Measurements from ENCODE around the gene ELF5.

Gene ELF5

GRCh38 chr11:34523053-34523452, 9.5 kb upstream of the ELF5 start:
- TF ChIP-seq GABPA (IDR thresholded peaks at IDR 0.05; ENCODE audit: low read depth) (no peak), REST (IDR thresholded peaks at IDR 0.05; ENCODE audit: insufficient replicate concordance, low read depth) (no peak), SPI1 (IDR thresholded peaks at IDR 0.05; ENCODE audit: borderline replicate concordance, low read depth) (no peak), POLR2AphosphoS5 (IDR thresholded peaks at IDR 0.05; ENCODE audit: low read depth) (no peak)
- TF ChIP-seq, protein P1, sequence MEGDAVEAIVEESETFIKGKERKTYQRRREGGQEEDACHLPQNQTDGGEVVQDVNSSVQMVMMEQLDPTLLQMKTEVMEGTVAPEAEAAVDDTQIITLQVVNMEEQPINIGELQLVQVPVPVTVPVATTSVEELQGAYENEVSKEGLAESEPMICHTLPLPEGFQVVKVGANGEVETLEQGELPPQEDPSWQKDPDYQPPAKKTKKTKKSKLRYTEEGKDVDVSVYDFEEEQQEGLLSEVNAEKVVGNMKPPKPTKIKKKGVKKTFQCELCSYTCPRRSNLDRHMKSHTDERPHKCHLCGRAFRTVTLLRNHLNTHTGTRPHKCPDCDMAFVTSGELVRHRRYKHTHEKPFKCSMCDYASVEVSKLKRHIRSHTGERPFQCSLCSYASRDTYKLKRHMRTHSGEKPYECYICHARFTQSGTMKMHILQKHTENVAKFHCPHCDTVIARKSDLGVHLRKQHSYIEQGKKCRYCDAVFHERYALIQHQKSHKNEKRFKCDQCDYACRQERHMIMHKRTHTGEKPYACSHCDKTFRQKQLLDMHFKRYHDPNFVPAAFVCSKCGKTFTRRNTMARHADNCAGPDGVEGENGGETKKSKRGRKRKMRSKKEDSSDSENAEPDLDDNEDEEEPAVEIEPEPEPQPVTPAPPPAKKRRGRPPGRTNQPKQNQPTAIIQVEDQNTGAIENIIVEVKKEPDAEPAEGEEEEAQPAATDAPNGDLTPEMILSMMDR (IDR thresholded peaks at IDR 0.05; ENCODE audit: insufficient read depth, low read length): no peak
- H3K4me3 ChIP-seq (replicated peaks; ENCODE audit: insufficient read depth, low read length): no peak overlapping the region
- no peaks in the 10 kb centered on the region for H3K27me3 ChIP-seq (ENCODE audit: insufficient read depth, poor library complexity, severe bottlenecking)
- no peak for DNase-seq (ENCODE audit: low read depth in 1 of 2, low spot score in 1 of 2)
- no peak overlapping the region for H3K27ac ChIP-seq (replicated peaks)

- DNase-seq (ENCODE audit: low read depth in 1 of 2, low spot score in 1 of 2): no peak
- no peak for TF ChIP-seq REST (IDR thresholded peaks at IDR 0.05; ENCODE audit: insufficient replicate concordance, low read depth)
- TF ChIP-seq, protein P1 (IDR thresholded peaks at IDR 0.05; ENCODE audit: insufficient read depth, low read length): no peak
- no peak for TF ChIP-seq SPI1 (IDR thresholded peaks at IDR 0.05; ENCODE audit: borderline replicate concordance, low read depth)
- no peak for TF ChIP-seq GABPA (IDR thresholded peaks at IDR 0.05; ENCODE audit: low read depth)
- H3K27me3 ChIP-seq (ENCODE audit: insufficient read depth, poor library complexity, severe bottlenecking): no peaks in the 10 kb centered on the region
- no peak overlapping the region for H3K4me3 ChIP-seq (replicated peaks; ENCODE audit: insufficient read depth, low read length)
- no peak overlapping the region for H3K27ac ChIP-seq (replicated peaks)
Measured at GRCh38 chr11:34522188-34522587, 8.6 kb upstream of the ELF5 start.

DNA sequence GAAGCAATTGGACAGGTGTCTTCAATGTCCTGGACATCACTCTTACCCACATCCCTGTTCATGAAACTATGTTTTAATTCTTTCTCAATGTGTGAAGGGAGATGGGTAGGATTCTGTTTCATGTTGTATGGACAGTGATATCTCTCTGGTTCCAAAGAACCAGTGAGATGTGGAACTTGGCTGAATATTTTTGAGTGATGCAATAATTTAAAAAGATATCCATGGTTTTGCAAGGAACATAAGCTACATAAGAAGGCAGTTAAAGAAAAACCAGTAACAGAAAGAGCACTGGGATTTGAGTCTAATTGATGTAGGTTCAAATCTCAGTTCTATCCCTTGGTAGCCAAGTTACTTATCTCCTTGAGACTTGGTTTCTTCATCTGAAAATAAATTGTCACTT, 7.7 kb upstream of the ELF5 start:
- H3K27me3 ChIP-seq (ENCODE audit: insufficient read depth, poor library complexity, severe bottlenecking): no peaks in the 10 kb centered on the region
- TF ChIP-seq REST (IDR thresholded peaks at IDR 0.05; ENCODE audit: insufficient replicate concordance, low read depth) (no peak), POLR2AphosphoS5 (IDR thresholded peaks at IDR 0.05; ENCODE audit: low read depth) (no peak), SPI1 (IDR thresholded peaks at IDR 0.05; ENCODE audit: borderline replicate concordance, low read depth) (no peak), GABPA (IDR thresholded peaks at IDR 0.05; ENCODE audit: low read depth) (no peak)
- TF ChIP-seq, protein P1 (IDR thresholded peaks at IDR 0.05; ENCODE audit: insufficient read depth, low read length): no peak
- DNase-seq (ENCODE audit: low read depth in 1 of 2, low spot score in 1 of 2): no peak
- no peak overlapping the region for H3K4me3 ChIP-seq (replicated peaks; ENCODE audit: insufficient read depth, low read length)
- no peak overlapping the region for H3K27ac ChIP-seq (replicated peaks)

Measured in HL-60 (cell line).